A673 (cell line): ENCODE data around the gene SLC22A23. TPM values are rescaled to one million over a fixed set of nuclear protein-coding genes. Genes with fewer than 3 reads are reported as not detected.

Experiments used
- BruUV-seq: library from RNA; stranded (reverse); fragments of 400-500 nt; replicated peaks from 2 replicates; lab custom pipeline; 2021; lab: Mats Ljungman, UMichigan
- CTCF ChIA-PET: fragments of 300-600 bp; sonication (Branson Sonifier 250); formaldehyde crosslinking; loops from one replicate; lab custom pipeline; 2022; ENCODE audit warnings: antibody characterized with exemption; lab: Charles Lee
- POLR2A ChIA-PET: fragments of 300-600 bp; sonication (Branson Sonifier 250); formaldehyde crosslinking; loops from one replicate; lab custom pipeline; 2022; ENCODE audit warnings: antibody characterized with exemption; ENCODE audit not compliant: low non-redundant PET; lab: Charles Lee
- DNase-seq: peaks from one replicate; pipeline ENCODE4 v3.0.0-alpha.2; 2015; ENCODE audit warnings: low spot score
- H3K27ac ChIP-seq: fragments of 200-600 bp; sonication (generic); 2 replicates; pipeline ENCODE4 v1.5.1; 2016; ENCODE audit warnings: mixed run types, low read depth, mild to moderate bottlenecking, mixed read lengths, antibody characterized with exemption, low read length; ENCODE audit not compliant: poor library complexity, severe bottlenecking
- H3K27me3 ChIP-seq: fragments of 200-600 bp; sonication (generic); replicated peaks from 2 replicates; pipeline ENCODE4 v1.6.1; 2017; ENCODE audit warnings: mixed run types, low read depth, mild to moderate bottlenecking, mixed read lengths, antibody characterized with exemption, low read length; ENCODE audit not compliant: insufficient read depth, poor library complexity
- H3K36me3 ChIP-seq: fragments of 200-600 bp; sonication (generic); 2 replicates; pipeline ENCODE4 v1.6.1; 2016; ENCODE audit warnings: mixed run types, mild to moderate bottlenecking, mixed read lengths, antibody characterized with exemption, low read length; ENCODE audit not compliant: insufficient read depth, poor library complexity, severe bottlenecking
- H3K4me1 ChIP-seq: fragments of 200-600 bp; sonication (generic); 2 replicates; pipeline ENCODE4 v1.6.1; 2017; ENCODE audit warnings: mixed run types, mild to moderate bottlenecking, mixed read lengths, antibody characterized with exemption, low read length; ENCODE audit not compliant: insufficient read depth, poor library complexity, severe bottlenecking
- H3K4me3 ChIP-seq: fragments of 200-600 bp; sonication (generic); 2 replicates; pipeline ENCODE4 v1.5.1; 2016; ENCODE audit warnings: low read depth, mixed run types, mild to moderate bottlenecking, mixed read lengths, low read length; ENCODE audit not compliant: poor library complexity, severe bottlenecking
- H3K9me3 ChIP-seq: fragments of 200-600 bp; sonication (generic); 2 replicates; pipeline ENCODE4 v1.6.1; 2016; ENCODE audit warnings: mixed run types, low read depth, mild to moderate bottlenecking, mixed read lengths, antibody characterized with exemption, low read length; ENCODE audit not compliant: poor library complexity, severe bottlenecking
- CTCF ChIP-seq: fragments of 300-800, 200-600 bp; sonication (generic); conservative IDR thresholded peaks from 2 replicates; pipeline ENCODE4 v1.5.1; 2017; ENCODE audit warnings: low read depth, mild to moderate bottlenecking, antibody characterized with exemption, low read length, moderate library complexity, mixed read lengths
- EZH2 ChIP-seq: fragments of 200-600 bp; sonication (generic); IDR thresholded peaks from 2 replicates; pipeline ENCODE4 v1.6.1; 2017; ENCODE audit warnings: borderline replicate concordance, low read depth, mild to moderate bottlenecking, mixed read lengths, antibody characterized with exemption, low read length; ENCODE audit not compliant: poor library complexity, severe bottlenecking
- intact Hi-C: fragments of 100-400 bp; cut with micrococcal nuclease; formaldehyde crosslinking; loops from one replicate; pipeline ENCODE4 v1.10.0; 2022; ENCODE audit not compliant: unreplicated experiment
- total RNA-seq: library from RNA; stranded (reverse); gene quantifications from 2 replicates; pipeline ENCODE4 v1.2.3, GENCODE V29; 2021

SLC22A23 gene
- total RNA-seq, 1 experiment from 2014 or later: 6.2 TPM

- BruUV-seq: no TSS peak
- POLR2A ChIA-PET: no interaction called here
- intact Hi-C loops: no loop called here
- Histone ChIP-seq H3K4me3 (no peak overlapping the region), H3K27ac (no peak overlapping the region), H3K36me3 (no peaks in the 10 kb centered on the region), H3K9me3 (no peaks in the 10 kb centered on the region), H3K4me1 (peaks cover 21% of the 10 kb centered on the region), H3K27me3 (no peaks in the 10 kb centered on the region)
- no peak for DNase-seq
- TF ChIP-seq CTCF (no peak), EZH2 (no peak)
- CTCF ChIA-PET: no interaction called here
These were observed 48.3 kb upstream of the SLC22A23 start for GRCh38 chr6:3504938-3505805.

GRCh38 chr6:3504354-3504753 is 47.5 kb upstream of the SLC22A23 start:
- no peak for DNase-seq
- POLR2A ChIA-PET: no interaction called here
- H3K27ac ChIP-seq: no peak overlapping the region
- no peaks in the 10 kb centered on the region for H3K9me3 ChIP-seq
- no peak overlapping the region for H3K4me3 ChIP-seq
- H3K36me3 ChIP-seq: no peaks in the 10 kb centered on the region
- CTCF ChIA-PET: no interaction called here
- no peaks in the 10 kb centered on the region for H3K27me3 ChIP-seq
- intact Hi-C loops: no loop called here
- TF ChIP-seq EZH2: no peak
- TF ChIP-seq CTCF: no peak
- H3K4me1 ChIP-seq: peaks cover 21% of the 10 kb centered on the region
- no TSS peak for BruUV-seq

DNA sequence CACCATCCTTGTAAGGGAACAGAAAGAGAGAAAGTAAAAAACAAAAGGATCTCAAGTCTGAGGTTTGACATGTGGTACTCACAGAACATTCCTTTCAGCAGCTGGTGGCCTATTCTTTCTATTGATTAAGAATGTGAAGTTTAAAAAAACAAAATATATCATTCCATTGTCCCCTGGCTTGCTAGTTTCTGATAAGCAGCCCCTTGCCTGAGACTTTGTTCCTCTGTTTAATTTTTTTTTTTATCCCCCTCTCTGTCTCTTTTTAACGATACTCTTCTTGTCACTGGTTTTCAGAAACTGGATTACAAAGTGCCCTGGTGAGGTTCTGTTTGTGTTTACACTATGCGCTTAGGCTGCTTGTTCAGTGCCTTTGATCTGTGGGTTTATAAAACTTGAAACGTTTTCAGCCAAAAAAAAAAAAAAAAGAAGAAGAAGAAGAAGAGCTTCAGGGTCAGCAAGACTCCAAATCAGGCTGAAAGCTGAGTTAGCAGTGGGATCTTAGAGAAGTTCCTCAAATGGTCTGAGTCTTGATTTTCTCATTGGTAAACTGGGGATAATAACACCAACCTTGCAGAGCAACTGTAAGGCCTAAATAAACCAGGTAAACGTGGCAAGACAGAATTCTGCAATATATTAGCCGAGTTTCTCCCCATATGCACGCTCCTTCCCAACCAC is 45.1 kb upstream of the SLC22A23 start:
- H3K27ac ChIP-seq: no peak overlapping the region
- CTCF ChIA-PET: no interaction called here
- BruUV-seq: no TSS peak
- H3K4me1 ChIP-seq: peaks cover 21% of the 10 kb centered on the region
- H3K27me3 ChIP-seq: no peaks in the 10 kb centered on the region
- H3K4me3 ChIP-seq: no peak overlapping the region
- POLR2A ChIA-PET: no interaction called here
- no peaks in the 10 kb centered on the region for H3K9me3 ChIP-seq
- DNase-seq: no peak
- no peak for TF ChIP-seq CTCF
- no peak for TF ChIP-seq EZH2
- intact Hi-C loops: no loop called here
- H3K36me3 ChIP-seq: no peaks in the 10 kb centered on the region
